Tibial artery (tissue), 4 donors: ENCODE results near the gene MAFF.

Experiments
- DNase-seq, 2 donors: peaks; one replicate each; pipeline ENCODE4 v3.0.0-alpha.2; 2019
- H3K27ac ChIP-seq, 2 donors: fragments of 200-600 bp; sonication (generic) in 1 of 2; 1 replicate in 1 of 2; 2 replicates in 1 of 2; pipeline ENCODE4 v1.5.1; 2018 to 2019; ENCODE audit warnings: mild to moderate bottlenecking in 1 of 2
- H3K27me3 ChIP-seq, 2 donors: fragments of 200-600 bp; sonication (generic) in 1 of 2; one replicate each; pipeline versions ENCODE4 v1.5.1 to v1.6.0; 2016 to 2019
- H3K36me3 ChIP-seq, 3 donors: fragments of 200-600 bp; sonication (generic) in 2 of 3; one replicate each; pipeline ENCODE4 v1.5.1; 2016 to 2019; ENCODE audit warnings: mild to moderate bottlenecking in 2 of 3
- H3K4me1 ChIP-seq, 4 donors: fragments of 200-600 bp; sonication (generic) in 2 of 4; 1 replicate in 3 of 4; 2 replicates in 1 of 4; pipeline ENCODE4 v1.5.1; 2016 to 2019
- H3K4me3 ChIP-seq, 2 donors: fragments of 200-600 bp; sonication (generic) in 1 of 2; 1 replicate in 1 of 2; 2 replicates in 1 of 2; pipeline ENCODE4 v1.5.1; 2018 to 2019; ENCODE audit warnings: mild to moderate bottlenecking in 2 of 2
- H3K9me3 ChIP-seq, 3 donors: fragments of 200-600 bp; sonication (generic) in 1 of 3; one replicate each; pipeline ENCODE4 v1.5.1; 2016 to 2019
- CTCF ChIP-seq, 2 experiments: fragments of 200-600 bp in 1 of 2; fragments of 450-650 bp in 1 of 2; IDR thresholded peaks; one replicate each; pipeline ENCODE4 v1.5.1; 2017 to 2019; ENCODE audit warnings: antibody characterized with exemption in 2 of 2, mild to moderate bottlenecking in 1 of 2, moderate library complexity in 1 of 2
- intact Hi-C: fragments of 100-400 bp; cut with DNase I; formaldehyde crosslinking; loops from one replicate; pipeline ENCODE4 v1.15.0; 2023; ENCODE audit warnings: low total_unique reads

MAFF gene

DNA sequence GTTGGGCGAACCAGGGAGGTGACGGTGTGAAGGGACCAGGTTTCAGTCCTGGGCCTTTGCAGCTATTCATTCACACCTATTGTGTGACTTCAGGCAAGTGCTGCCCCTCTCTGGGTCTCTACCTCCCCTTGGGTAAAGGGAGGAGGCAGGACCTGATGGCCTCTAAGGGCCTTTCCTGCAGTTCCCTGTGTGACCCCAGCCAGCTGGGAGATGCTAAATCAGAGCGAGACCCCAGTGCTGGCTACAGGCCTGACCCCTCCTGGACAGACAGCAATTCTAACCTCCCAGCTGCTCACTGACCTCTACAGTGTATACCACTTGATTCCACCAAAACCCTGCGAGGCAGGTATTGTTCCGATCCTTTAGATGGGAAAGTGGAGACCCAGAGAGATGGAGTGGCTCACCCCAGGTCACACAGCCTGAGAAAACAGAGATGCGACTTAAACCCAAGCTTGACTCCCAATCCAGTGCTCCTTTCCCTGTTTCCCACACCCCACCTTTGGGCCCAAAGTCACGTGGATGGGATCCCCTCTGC is 6.2 kb downstream of the MAFF start:
- no peak for TF ChIP-seq CTCF (IDR thresholded peaks at IDR 0.05)
- H3K4me1 ChIP-seq = peaks cover 8 to 36% (median 31%) of the 10 kb centered on the region in 4 donors
- DNase-seq = no peak
- intact Hi-C loops = loop anchor here (10.0 kb wide), 1 partner anchor 107 kb away; the partner anchor contains the start of gene CSNK1E
- no peak overlapping the region for H3K27ac ChIP-seq
- H3K4me3 ChIP-seq = no peak overlapping the region
- H3K27me3 ChIP-seq = no peaks in the 10 kb centered on the region
- H3K9me3 ChIP-seq = no peaks in the 10 kb centered on the region
- H3K36me3 ChIP-seq = peaks cover 0 to 5% (median 0%) of the 10 kb centered on the region in 3 donors

GRCh38 chr22:38208551-38208968 is 6.8 kb downstream of the MAFF start:
- no peaks in the 10 kb centered on the region for H3K27me3 ChIP-seq
- no peak for TF ChIP-seq CTCF (IDR thresholded peaks at IDR 0.05)
- peaks cover 8 to 35% (median 27%) of the 10 kb centered on the region in 4 donors for H3K4me1 ChIP-seq
- H3K4me3 ChIP-seq = no peak overlapping the region
- peaks cover 0 to 5% (median 0%) of the 10 kb centered on the region in 3 donors for H3K36me3 ChIP-seq
- H3K27ac ChIP-seq = no peak overlapping the region
- DNase-seq = no peak
- intact Hi-C loops = loop anchor here (10.0 kb wide), 1 partner anchor 106 kb away; the partner anchor contains the start of gene CSNK1E
- H3K9me3 ChIP-seq = no peaks in the 10 kb centered on the region

DNA sequence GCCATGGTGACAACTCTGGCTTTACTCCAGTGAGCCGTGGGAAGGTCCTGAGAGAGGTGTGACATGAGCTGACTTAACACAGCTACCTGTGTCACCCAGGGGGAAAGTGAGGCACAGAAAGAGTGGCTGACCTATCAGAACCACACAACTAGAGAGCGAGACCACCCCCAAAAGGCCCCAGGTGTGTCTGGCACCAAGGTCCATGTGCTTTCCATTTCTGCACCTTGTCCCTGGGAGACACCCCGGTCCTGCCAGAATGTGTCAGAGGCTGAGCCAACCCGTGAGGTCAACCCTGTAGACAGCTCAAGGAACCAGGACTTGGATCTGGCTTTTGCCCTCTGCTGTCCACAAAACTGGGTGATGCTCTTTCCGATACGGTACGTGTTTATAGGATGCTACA is 9.8 kb downstream of the MAFF start:
- intact Hi-C loops = no loop called here
- no peak overlapping the region for H3K27ac ChIP-seq
- TF ChIP-seq CTCF (IDR thresholded peaks at IDR 0.05) = no peak
- no peaks in the 10 kb centered on the region for H3K27me3 ChIP-seq
- no peak overlapping the region for H3K4me3 ChIP-seq
- peaks cover 0 to 26% (median 20%) of the 10 kb centered on the region in 4 donors for H3K4me1 ChIP-seq
- H3K36me3 ChIP-seq = peaks cover 0 to 20% (median 13%) of the 10 kb centered on the region in 3 donors
- DNase-seq = no peak
- no peaks in the 10 kb centered on the region for H3K9me3 ChIP-seq

DNA sequence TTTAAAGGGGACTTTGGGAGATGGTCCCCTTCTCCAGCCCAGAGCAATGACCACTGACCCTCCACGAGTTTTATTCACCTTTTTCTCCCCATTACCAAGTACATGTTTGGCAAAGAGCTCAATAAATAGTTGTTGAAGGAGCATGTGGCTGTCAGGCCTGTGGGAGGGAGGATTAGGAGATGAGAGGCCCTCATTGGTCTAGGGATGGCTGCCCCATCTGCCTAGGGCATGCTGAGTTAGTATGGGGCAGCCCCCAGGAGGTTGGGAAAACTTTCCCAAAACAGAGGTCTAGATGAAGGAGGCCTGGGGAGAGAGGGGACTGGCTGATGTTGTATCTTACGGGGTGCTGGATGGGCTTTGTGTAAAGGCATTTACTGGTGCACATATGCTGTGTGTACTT is 10.6 kb downstream of the MAFF start:
- DNase-seq = no peak
- no peak overlapping the region for H3K4me3 ChIP-seq
- no peaks in the 10 kb centered on the region for H3K27me3 ChIP-seq
- peaks cover 0 to 22% (median 13%) of the 10 kb centered on the region in 3 donors for H3K36me3 ChIP-seq
- H3K4me1 ChIP-seq = peaks cover 0 to 26% (median 20%) of the 10 kb centered on the region in 4 donors
- no peak overlapping the region for H3K27ac ChIP-seq
- no peak for TF ChIP-seq CTCF (IDR thresholded peaks at IDR 0.05)
- intact Hi-C loops = no loop called here
- H3K9me3 ChIP-seq = no peaks in the 10 kb centered on the region

DNA sequence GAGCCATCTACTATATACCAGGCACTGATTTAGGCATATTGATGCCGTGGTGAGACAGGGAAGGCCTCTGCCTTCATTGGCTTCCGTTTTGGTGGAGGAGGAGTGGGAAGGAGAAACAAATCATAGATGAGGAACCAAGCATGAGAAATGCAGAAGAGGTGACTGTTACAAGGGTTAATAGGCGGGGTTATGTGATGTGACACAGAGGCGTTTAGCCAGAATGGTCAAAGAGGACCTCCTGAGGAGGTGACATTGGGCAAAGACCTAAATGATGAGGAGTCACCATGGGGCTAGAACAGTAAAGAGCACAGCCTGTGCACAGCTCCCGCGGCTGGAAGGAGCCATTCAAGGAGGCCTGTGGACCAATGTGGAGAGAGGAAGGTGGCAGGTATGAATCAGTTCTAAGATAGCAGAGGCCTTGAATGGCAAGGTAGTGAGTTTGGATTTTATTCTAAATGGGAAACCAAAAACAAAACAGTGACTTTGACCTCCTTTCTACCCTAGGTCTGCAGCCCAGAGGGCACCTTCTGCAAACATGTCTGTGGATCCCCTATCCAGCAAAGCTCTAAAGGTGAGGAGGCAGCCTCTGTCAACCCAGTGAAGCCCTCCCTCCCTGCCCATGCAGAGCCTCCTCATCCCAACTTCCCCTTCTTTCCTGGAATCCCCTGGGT is 11.7 kb downstream of the MAFF start:
- no peaks in the 10 kb centered on the region for H3K27me3 ChIP-seq
- H3K9me3 ChIP-seq = no peaks in the 10 kb centered on the region
- peaks cover 4 to 31% (median 27%) of the 10 kb centered on the region in 4 donors for H3K4me1 ChIP-seq
- peak overlapping the region; percentile 33 to 64 for H3K27ac ChIP-seq
- intact Hi-C loops = no loop called here
- DNase-seq = no peak
- TF ChIP-seq CTCF (IDR thresholded peaks at IDR 0.05) = no peak
- H3K36me3 ChIP-seq = peaks cover 0 to 22% (median 11%) of the 10 kb centered on the region in 3 donors
- no peak overlapping the region for H3K4me3 ChIP-seq
